ENCODE results near the gene CCDC88A.

DNA sequence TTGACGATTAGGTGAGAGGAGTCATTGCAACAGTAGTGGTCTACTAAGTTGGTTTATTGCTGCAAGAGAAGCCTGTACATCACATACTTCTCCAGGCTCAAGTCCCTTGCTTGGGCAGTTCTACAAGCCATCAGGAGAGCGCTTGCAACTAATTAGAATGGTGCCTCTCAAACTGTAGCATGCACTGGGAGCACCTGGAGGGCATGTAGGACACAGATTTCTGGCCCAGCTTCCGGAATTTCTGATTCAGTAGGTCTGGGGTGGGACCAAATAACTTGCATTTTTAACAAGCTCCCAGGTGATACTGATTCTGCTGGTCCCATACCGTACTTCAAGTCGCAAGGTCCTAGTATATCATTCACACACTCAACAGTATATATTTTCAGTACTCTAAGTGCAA is 34.5 kb upstream of the CCDC88A start:
- TF ChIP-seq, protein P1, sequence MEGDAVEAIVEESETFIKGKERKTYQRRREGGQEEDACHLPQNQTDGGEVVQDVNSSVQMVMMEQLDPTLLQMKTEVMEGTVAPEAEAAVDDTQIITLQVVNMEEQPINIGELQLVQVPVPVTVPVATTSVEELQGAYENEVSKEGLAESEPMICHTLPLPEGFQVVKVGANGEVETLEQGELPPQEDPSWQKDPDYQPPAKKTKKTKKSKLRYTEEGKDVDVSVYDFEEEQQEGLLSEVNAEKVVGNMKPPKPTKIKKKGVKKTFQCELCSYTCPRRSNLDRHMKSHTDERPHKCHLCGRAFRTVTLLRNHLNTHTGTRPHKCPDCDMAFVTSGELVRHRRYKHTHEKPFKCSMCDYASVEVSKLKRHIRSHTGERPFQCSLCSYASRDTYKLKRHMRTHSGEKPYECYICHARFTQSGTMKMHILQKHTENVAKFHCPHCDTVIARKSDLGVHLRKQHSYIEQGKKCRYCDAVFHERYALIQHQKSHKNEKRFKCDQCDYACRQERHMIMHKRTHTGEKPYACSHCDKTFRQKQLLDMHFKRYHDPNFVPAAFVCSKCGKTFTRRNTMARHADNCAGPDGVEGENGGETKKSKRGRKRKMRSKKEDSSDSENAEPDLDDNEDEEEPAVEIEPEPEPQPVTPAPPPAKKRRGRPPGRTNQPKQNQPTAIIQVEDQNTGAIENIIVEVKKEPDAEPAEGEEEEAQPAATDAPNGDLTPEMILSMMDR (IDR thresholded peaks at IDR 0.05): no peak
- no peak for TF ChIP-seq EZH2 (IDR thresholded peaks at IDR 0.05; ENCODE audit: borderline replicate concordance, insufficient read depth, low read depth, low read length, poor library complexity, severe bottlenecking)

Data from B cell (primary cell).